GM13976 (cell line): ENCODE data around the gene NGEF.
"Not testable (repeated sequence)": the region's sequence is repeated elsewhere in the genome, so short reads cannot be mapped to it uniquely, and the experiment has no call there.

Experiments
- DNase-seq: peaks from one replicate; pipeline ENCODE4 v3.0.0; 2012; ENCODE audit warnings: low spot score
- in situ Hi-C: fragments of 300-500 bp; cut with MboI; formaldehyde crosslinking; loops from one replicate; pipeline ENCODE4 v1.12.0; 2022; ENCODE audit warnings: low sequenced_read_pairs, mixed read lengths, inconsistent platforms; ENCODE audit not compliant: unreplicated experiment
- TF ChIP-seq, protein P1 (sequence below): IDR thresholded peaks from 2 replicates; pipeline ENCODE4 v1.5.1; 2012; ENCODE audit warnings: borderline replicate concordance, mild to moderate bottlenecking; ENCODE audit not compliant: insufficient read depth; ENCODE audit errors: extremely low read depth, missing control alignments, control extremely low read depth

The NGEF gene

DNA sequence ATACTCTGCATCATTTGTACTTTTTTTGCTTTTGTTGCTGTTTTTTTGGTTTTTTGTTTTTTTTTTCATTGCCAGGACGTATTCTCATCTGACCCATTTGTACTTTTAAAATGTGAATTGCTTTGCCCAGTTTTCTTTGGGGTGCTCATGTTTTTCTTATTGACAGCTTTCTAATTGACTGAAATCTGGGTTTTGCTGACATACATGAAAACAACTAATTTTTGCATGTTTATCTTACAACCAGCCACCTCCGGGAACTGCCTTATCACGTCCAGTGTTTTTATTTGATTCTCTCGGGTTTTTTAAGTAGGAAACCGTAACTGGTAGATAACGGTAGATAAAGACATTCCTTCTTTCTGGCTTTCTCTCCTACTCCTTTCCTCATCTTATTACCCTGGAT lies 104.4 kb downstream of the NGEF start:
- DNase-seq: no peak
- in situ Hi-C loops: no loop called here
- TF ChIP-seq, protein P1, sequence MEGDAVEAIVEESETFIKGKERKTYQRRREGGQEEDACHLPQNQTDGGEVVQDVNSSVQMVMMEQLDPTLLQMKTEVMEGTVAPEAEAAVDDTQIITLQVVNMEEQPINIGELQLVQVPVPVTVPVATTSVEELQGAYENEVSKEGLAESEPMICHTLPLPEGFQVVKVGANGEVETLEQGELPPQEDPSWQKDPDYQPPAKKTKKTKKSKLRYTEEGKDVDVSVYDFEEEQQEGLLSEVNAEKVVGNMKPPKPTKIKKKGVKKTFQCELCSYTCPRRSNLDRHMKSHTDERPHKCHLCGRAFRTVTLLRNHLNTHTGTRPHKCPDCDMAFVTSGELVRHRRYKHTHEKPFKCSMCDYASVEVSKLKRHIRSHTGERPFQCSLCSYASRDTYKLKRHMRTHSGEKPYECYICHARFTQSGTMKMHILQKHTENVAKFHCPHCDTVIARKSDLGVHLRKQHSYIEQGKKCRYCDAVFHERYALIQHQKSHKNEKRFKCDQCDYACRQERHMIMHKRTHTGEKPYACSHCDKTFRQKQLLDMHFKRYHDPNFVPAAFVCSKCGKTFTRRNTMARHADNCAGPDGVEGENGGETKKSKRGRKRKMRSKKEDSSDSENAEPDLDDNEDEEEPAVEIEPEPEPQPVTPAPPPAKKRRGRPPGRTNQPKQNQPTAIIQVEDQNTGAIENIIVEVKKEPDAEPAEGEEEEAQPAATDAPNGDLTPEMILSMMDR: no peak

DNA sequence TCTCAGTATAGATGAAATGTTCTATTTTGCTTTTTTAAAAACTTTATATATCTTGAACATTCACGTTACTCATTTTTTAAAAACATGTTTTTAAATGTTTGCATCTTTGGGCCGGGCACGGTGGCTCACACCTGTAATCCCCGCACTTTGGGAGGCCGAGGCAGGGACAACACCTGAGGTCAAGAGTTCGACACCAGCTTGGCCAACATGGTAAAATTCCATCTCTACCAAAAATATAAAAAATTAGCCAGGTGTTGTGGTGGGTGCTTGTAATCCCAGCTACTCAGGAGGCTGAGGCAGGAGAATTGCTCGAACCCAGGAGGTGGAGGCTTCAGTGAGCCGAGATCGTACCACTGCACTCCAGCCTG lies 105.4 kb downstream of the NGEF start:
- in situ Hi-C loops, DNase-seq: not testable (repeated sequence)

DNA sequence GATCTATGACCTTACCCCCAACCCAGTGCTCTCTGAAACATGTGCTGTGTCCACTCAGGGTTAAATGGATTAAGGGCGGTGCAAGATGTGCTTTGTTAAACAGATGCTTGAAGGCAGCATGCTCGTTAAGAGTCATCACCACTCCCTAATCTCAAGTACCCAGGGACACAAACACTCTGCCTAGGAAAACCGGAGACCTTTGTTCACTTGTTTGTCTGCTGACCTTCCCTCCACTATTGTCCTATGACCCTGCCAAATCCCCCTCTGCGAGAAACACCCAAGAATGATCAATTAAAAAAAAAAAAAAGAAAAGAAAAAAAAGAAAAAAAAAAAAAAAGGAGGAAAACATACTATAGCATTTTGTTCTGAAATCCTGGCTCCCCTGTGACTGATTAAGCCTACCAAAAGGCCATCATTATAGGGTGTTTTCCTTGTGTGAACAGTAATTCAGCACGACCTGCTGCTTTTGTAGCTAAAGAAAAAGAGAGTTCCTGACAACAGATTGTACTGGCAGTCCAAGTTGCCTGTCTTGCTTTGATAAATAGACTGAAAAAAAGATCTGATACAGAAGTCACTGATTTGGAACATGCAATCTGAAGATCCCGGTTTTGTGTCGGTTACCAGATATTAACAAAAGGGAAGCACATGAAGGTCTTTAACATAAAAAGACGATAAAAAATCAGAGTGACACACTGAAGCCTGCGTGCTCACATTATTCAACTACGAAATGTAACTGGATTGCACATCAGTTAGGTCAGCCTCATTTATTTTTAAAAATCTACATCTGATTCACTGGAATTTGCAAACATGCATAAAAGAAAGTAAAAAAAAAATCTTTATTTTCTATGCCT lies 106.0 kb downstream of the NGEF start:
- in situ Hi-C loops, DNase-seq: not testable (repeated sequence)

DNA sequence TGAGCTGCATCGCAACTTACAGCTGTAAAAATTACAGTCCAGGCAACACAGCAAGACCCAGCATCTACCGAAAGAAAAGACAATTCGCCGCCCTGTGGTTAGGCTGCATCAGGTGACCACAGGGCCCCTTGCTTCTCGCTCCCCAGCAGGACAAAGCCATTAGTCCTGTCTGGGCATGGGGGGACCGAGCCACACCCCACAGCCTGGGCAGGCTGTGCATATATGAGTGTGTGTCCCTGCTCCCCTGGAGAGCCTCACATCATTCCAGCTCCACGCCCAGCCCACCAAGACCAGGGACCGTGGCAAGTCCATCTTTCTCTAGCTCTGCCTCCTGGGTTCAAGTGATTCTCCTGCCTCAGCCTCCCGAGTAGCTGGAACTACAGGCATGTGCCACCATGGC lies 109.1 kb downstream of the NGEF start:
- in situ Hi-C loops: no loop called here
- TF ChIP-seq, protein P1: no peak

DNA sequence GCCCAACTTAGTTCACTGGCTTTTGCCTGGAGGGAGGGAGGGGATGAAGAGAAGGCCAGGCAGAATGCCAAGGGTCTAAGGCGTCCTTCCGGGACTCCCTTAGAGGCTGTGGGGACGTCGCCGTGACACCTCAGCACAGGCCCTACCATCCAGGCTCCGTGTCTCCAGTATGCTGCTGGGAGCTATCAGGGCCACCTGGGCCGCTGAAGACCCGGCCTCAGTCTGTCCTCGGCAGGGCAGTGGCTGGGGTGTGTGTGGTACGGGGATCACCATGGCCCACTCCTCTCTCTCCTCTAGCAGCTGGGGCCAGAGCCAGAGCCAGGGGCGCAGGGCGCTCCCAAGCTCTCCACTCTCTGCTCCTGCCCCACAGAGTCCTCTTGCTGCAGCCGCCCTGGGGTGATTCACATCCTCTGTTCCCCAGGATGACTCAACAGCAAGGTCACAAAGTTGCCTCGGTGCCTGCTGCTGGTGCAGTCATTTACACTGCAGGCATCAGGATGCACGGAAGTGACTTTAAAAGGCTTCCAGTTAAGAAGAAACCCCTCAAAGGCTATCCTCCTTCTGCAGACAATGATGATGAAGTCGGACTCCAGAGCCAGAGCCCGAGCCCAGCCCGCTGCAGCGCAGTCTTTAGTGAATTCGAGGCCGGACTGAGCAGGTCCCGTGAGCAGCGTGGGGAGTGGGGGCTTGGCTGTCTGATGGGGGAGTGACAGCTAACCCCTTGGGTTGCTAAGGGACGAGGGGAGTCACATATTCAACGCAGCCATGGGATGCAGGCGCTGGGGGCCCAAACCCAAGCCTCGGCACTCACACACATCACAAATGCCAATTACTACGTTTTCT lies 111.1 kb downstream of the NGEF start:
- in situ Hi-C loops: no loop called here
- TF ChIP-seq, protein P1: no peak

More for the DNA sequence above, 109.1 kb downstream of the NGEF start:
- no peak for DNase-seq

DNA sequence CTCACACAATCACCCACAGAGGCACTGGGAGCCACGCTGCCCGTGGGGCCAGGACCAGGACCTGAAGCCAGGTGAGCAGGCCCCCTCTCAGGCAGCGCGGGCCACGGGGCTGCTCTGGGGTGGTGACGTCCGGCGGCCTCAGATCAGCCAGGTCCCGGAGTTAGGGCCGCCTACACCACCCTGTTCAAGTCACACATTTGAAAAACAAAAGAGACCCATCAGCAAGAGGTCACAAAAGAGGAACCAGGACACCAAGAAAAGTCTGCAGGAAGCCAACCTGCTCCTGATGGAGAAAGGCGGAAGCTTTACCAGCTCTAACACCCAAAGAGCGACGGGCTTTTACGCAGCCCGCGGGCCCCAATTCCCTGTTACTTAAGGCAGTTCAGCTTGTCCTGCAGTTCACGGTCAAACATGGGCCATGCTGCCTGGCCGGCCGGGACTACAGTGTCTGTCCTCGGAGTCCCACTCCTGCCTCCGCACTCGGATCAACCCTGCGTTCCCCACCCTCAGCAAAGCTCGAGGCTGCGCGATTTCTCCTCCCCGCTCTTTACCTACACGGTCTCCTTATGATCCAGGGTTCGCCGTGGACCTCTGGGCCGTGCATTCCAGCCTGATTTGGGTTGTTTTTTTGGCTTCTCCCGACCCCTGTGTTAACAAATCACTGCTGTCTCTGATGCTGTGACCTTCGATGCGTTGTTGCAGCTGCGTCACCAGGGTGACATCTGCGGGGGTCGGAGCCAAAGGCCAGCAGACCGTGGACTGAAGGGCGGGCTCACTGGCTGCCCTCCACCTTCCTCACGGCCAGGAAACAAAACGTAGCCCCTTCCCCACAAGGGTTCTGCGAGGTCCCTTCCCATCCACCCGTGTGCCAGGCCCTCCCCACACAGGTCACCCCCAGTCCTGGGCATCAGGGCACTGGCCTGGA lies 112.0 kb downstream of the NGEF start:
- TF ChIP-seq, protein P1: no peak
- in situ Hi-C loops: no loop called here
- DNase-seq: no peak

More for the DNA sequence above, 111.1 kb downstream of the NGEF start:
- no peak for DNase-seq
